H9 (cell line): ENCODE measurements around the gene TSPOAP1. TPM values are rescaled to one million over a fixed set of nuclear protein-coding genes. Genes with fewer than 3 reads are reported as not detected.

Source experiments
- DNase-seq: peaks from one replicate; pipeline ENCODE4 v3.0.0-alpha.2; 2017
- H2AFZ ChIP-seq: one replicate; pipeline ENCODE4 v1.6.1; 2013; ENCODE audit warnings: mild to moderate bottlenecking, low read length, control low read depth, moderate library complexity
- H2AK5ac ChIP-seq: 2 replicates; pipeline ENCODE4 v1.6.1; 2013; ENCODE audit warnings: low read length, control low read depth, mixed read lengths; ENCODE audit not compliant: insufficient read length
- H2BK120ac ChIP-seq: one replicate; pipeline ENCODE4 v1.6.1; 2013; ENCODE audit warnings: low read depth, mild to moderate bottlenecking, low read length, control low read depth, inconsistent platforms; ENCODE audit not compliant: poor library complexity, severe bottlenecking
- H2BK12ac ChIP-seq: 2 replicates; pipeline ENCODE4 v1.6.1; 2013; ENCODE audit warnings: low read length, control low read depth, mixed read lengths, low read depth; ENCODE audit not compliant: insufficient read length
- H2BK15ac ChIP-seq: 2 replicates; pipeline ENCODE4 v1.6.1; 2013; ENCODE audit warnings: low read depth, low read length, control low read depth
- H2BK20ac ChIP-seq: one replicate; pipeline ENCODE4 v1.6.1; 2013; ENCODE audit warnings: low read depth, mild to moderate bottlenecking, low read length, control low read depth, inconsistent platforms; ENCODE audit not compliant: poor library complexity, severe bottlenecking
- H2BK5ac ChIP-seq: 2 replicates; pipeline ENCODE4 v1.6.1; 2013; ENCODE audit warnings: low read length, control low read depth, mixed read lengths; ENCODE audit not compliant: insufficient read length
- H3K14ac ChIP-seq: 2 replicates; pipeline ENCODE4 v1.6.1; 2013; ENCODE audit warnings: low read length, control low read depth; ENCODE audit not compliant: insufficient read depth
- H3K18ac ChIP-seq: 2 replicates; pipeline ENCODE4 v1.6.1; 2013; ENCODE audit warnings: low read depth, mild to moderate bottlenecking, mixed read lengths, low read length, control low read depth; ENCODE audit not compliant: insufficient read length
- H3K23ac ChIP-seq: 2 replicates; pipeline ENCODE4 v1.6.1; 2013; ENCODE audit warnings: low read length, control low read depth, mixed read lengths, low read depth; ENCODE audit not compliant: insufficient read length
- H3K23me2 ChIP-seq: 2 replicates; pipeline ENCODE4 v1.6.1; 2013; ENCODE audit warnings: low read depth, mild to moderate bottlenecking, mixed read lengths, low read length, control low read depth; ENCODE audit not compliant: insufficient read length, poor library complexity, severe bottlenecking
- H3K27ac ChIP-seq: 2 replicates; pipeline ENCODE4 v1.5.1; 2013; ENCODE audit warnings: low read length, control low read depth, mixed read lengths, low read depth; ENCODE audit not compliant: insufficient read length
- H3K27me3 ChIP-seq: 2 replicates; pipeline ENCODE4 v1.6.1; 2013; ENCODE audit warnings: low read length, control low read depth, inconsistent platforms; ENCODE audit not compliant: insufficient read depth
- H3K4ac ChIP-seq: 2 replicates; pipeline ENCODE4 v1.6.1; 2013; ENCODE audit warnings: low read depth, mild to moderate bottlenecking, control low read depth, inconsistent platforms, low read length, moderate library complexity
- H3K4me1 ChIP-seq: 2 replicates; pipeline ENCODE4 v1.6.1; 2013; ENCODE audit warnings: low read length, control low read depth, inconsistent platforms; ENCODE audit not compliant: insufficient read depth
- H3K4me2 ChIP-seq: 2 replicates; pipeline ENCODE4 v1.6.1; 2013; ENCODE audit warnings: low read length, control low read depth, mixed read lengths; ENCODE audit not compliant: insufficient read length, insufficient read depth
- H3K56ac ChIP-seq: 2 replicates; pipeline ENCODE4 v1.6.1; 2013; ENCODE audit warnings: low read depth, mild to moderate bottlenecking, mixed read lengths, low read length, control low read depth; ENCODE audit not compliant: insufficient read length
- H3K79me1 ChIP-seq: 2 replicates; pipeline ENCODE4 v1.6.1; 2013; ENCODE audit warnings: low read depth, mild to moderate bottlenecking, moderate library complexity, low read length, control low read depth, inconsistent platforms; ENCODE audit not compliant: insufficient read depth, poor library complexity, severe bottlenecking
- H3K79me2 ChIP-seq: 2 replicates; pipeline ENCODE4 v1.6.1; 2013; ENCODE audit warnings: low read length, control low read depth, inconsistent platforms; ENCODE audit not compliant: insufficient read depth
- H3K9ac ChIP-seq: 2 replicates; pipeline ENCODE4 v1.6.1; 2013; ENCODE audit warnings: low read length, control low read depth, mixed read lengths; ENCODE audit not compliant: insufficient read length; ENCODE audit errors: extremely low read depth
- H3K9me3 ChIP-seq: one replicate; pipeline ENCODE4 v1.6.1; 2013; ENCODE audit warnings: low read depth, low read length, inconsistent platforms; ENCODE audit not compliant: control insufficient read depth
- H3T11ph ChIP-seq: one replicate; pipeline ENCODE4 v1.6.1; 2013; ENCODE audit warnings: mild to moderate bottlenecking, low read length, control low read depth, inconsistent platforms
- H4K20me1 ChIP-seq: one replicate; pipeline ENCODE4 v1.6.1; 2013; ENCODE audit not compliant: control insufficient read depth, insufficient read length, insufficient read depth
- H4K5ac ChIP-seq: 2 replicates; pipeline ENCODE4 v1.6.1; 2013; ENCODE audit warnings: low read depth, mild to moderate bottlenecking, mixed read lengths, low read length, control low read depth; ENCODE audit not compliant: insufficient read length
- H4K8ac ChIP-seq: replicated peaks from 2 replicates; pipeline ENCODE4 v1.6.1; 2013; ENCODE audit warnings: low read length, control low read depth, mixed read lengths, low read depth; ENCODE audit not compliant: insufficient read length
- H4K91ac ChIP-seq: 2 replicates; pipeline ENCODE4 v1.6.1; 2013; ENCODE audit warnings: low read depth, mild to moderate bottlenecking, moderate library complexity, mixed read lengths, low read length, control low read depth; ENCODE audit not compliant: insufficient read length
- H3K27ac Mint-ChIP-seq, 3 experiments: 2 replicates in 2 of 3; 3 replicates in 1 of 3; pipeline ENCODE4 v1.8.0; 2020 to 2021; ENCODE audit warnings: mixed read lengths in 3 of 3, mild to moderate bottlenecking in 1 of 3, moderate library complexity in 1 of 3
- H3K27me3 Mint-ChIP-seq: 2 replicates; pipeline ENCODE4 v1.8.0; 2021; ENCODE audit warnings: low read depth, mild to moderate bottlenecking, moderate library complexity, mixed read lengths
- H3K36me3 Mint-ChIP-seq, 3 experiments: 2 replicates in 2 of 3; 3 replicates in 1 of 3; pipeline ENCODE4 v1.8.0; 2020 to 2021; ENCODE audit warnings: low read depth in 3 of 3, mixed read lengths in 3 of 3; ENCODE audit not compliant: insufficient read depth in 1 of 3
- H3K4me1 Mint-ChIP-seq, 2 experiments: 2 replicates each; pipeline ENCODE4 v1.8.0; 2020; ENCODE audit warnings: mixed read lengths in 2 of 2
- H3K4me3 Mint-ChIP-seq, 2 experiments: 2 replicates in 1 of 2; 3 replicates in 1 of 2; pipeline ENCODE4 v1.8.0; 2020 to 2021; ENCODE audit warnings: mild to moderate bottlenecking in 2 of 2, mixed read lengths in 2 of 2, moderate library complexity in 1 of 2
- H3K9me3 Mint-ChIP-seq, 2 experiments: 2 replicates in 1 of 2; 3 replicates in 1 of 2; pipeline ENCODE4 v1.8.0; 2020; ENCODE audit warnings: mild to moderate bottlenecking in 2 of 2, mixed read lengths in 2 of 2, moderate library complexity in 1 of 2
- WGBS: extraction: QIAGEN DNeasy Blood & Tissue Kit; methylation state at CpG from one replicate; pipeline ENCODE4 v1.1.7; 2013; ENCODE audit warnings: missing lambda C conversion rate, low lambda C conversion rate, mixed read lengths; ENCODE audit not compliant: insufficient read length; ENCODE audit errors: extremely low coverage; 5-methylcytosine and 5-hydroxymethylcytosine counted together
- total RNA-seq: library from RNA; stranded (reverse); gene quantifications from 2 replicates; pipeline ENCODE4 v1.2.1, GENCODE V29; 2021
- TF ChIP-seq, protein P1 (sequence below): fragments of 200-600 bp; sonication (generic); conservative IDR thresholded peaks from 3 replicates; pipeline ENCODE4 v1.8.0; 2021; ENCODE audit warnings: antibody characterized with exemption, mild to moderate bottlenecking

TSPOAP1 gene
- total RNA-seq, 1 experiment from 2014 or later, result 17.3 TPM

DNA sequence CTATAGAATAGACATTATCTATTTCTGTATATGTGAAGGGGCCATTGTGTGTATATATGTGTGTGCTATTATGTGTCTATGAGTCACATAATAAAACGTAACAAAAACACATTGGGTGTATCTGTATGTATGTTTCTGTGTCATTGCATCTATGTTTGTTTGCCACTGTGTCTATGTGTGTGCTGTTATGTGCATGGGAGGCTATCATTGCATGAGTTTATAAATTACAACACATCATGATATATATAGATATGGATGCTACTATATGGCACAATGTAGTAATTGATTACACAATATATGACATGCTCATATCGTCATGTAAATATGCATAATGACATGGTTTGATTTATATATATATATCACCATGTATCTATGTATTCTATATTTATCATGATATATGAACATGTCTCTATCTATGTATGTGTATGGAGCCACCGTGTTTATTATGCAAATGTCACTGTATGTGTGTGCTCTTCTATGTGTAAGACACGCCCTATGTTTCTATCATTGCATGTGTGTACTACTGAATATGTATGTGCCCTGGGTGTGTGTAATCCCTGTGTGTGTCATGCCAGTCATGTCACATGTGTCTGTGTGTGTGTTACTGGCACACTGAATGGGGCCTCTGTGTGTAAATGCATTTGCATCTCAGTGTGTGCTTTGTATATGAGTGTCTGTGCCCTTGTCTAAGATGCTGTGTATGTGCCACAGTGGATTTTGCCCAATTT lies 1.4 kb upstream of the TSPOAP1 start:
- Mint-ChIP-seq H3K36me3 (no peaks in the 10 kb centered on the region; a peak in 1 of 7 replicates), H3K27me3 (peaks cover 18% of the 10 kb centered on the region), H3K9me3 (no peaks in the 10 kb centered on the region), H3K4me1 (peaks cover 43 to 55% of the 10 kb centered on the region in 2 experiments), H3K4me3 (no peak overlapping the region), H3K27ac (no peak overlapping the region)
- DNase-seq, result no peak
- Histone ChIP-seq H3K27me3 (no peaks in the 10 kb centered on the region), H2BK15ac (no peak overlapping the region), H3K79me2 (no peaks in the 10 kb centered on the region), H4K8ac (no peak overlapping the region), H2BK5ac (no peak overlapping the region), H4K5ac (no peak overlapping the region), H2BK120ac (no peak overlapping the region), H3K9ac (no peak overlapping the region), H3K56ac (no peak overlapping the region), H3K18ac (no peak overlapping the region), H2AK5ac (no peak overlapping the region), H3K27ac (no peak overlapping the region), H3K79me1 (no peaks in the 10 kb centered on the region), H3K4me2 (no peak overlapping the region), H3K14ac (no peak overlapping the region), H3K4ac (no peak overlapping the region), H2BK20ac (no peak overlapping the region), H3T11ph (no peak overlapping the region), H3K23ac (no peak overlapping the region), H3K9me3 (no peaks in the 10 kb centered on the region), H4K20me1 (no peaks in the 10 kb centered on the region), H4K91ac (no peak overlapping the region), H2AFZ (no peak overlapping the region), H2BK12ac (no peak overlapping the region), H3K23me2 (peaks cover 1% of the 10 kb centered on the region), H3K4me1 (peaks cover 5% of the 10 kb centered on the region; the same call in 1 of the 2 replicates)
- no CpG with 5 or more reads among the region's 4 CpGs for whole genome bisulfite sequencing
- TF ChIP-seq, protein P1, sequence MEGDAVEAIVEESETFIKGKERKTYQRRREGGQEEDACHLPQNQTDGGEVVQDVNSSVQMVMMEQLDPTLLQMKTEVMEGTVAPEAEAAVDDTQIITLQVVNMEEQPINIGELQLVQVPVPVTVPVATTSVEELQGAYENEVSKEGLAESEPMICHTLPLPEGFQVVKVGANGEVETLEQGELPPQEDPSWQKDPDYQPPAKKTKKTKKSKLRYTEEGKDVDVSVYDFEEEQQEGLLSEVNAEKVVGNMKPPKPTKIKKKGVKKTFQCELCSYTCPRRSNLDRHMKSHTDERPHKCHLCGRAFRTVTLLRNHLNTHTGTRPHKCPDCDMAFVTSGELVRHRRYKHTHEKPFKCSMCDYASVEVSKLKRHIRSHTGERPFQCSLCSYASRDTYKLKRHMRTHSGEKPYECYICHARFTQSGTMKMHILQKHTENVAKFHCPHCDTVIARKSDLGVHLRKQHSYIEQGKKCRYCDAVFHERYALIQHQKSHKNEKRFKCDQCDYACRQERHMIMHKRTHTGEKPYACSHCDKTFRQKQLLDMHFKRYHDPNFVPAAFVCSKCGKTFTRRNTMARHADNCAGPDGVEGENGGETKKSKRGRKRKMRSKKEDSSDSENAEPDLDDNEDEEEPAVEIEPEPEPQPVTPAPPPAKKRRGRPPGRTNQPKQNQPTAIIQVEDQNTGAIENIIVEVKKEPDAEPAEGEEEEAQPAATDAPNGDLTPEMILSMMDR, result no peak
